NT2/D1 (cell line): ENCODE measurements around the gene GID4.

ENCODE experiments used
- SUZ12 ChIP-seq: IDR thresholded peaks from 2 replicates; pipeline ENCODE4 v1.6.1; 2011; ENCODE audit not compliant: insufficient read length, insufficient read depth; ENCODE audit errors: extremely low read depth
- YY1 ChIP-seq: IDR thresholded peaks from 2 replicates; pipeline ENCODE4 v1.6.1; 2011; ENCODE audit not compliant: insufficient read length, insufficient read depth

- TF ChIP-seq YY1 (no peak), SUZ12 (no peak)
These were observed 26.3 kb downstream of the GID4 start for GRCh38 chr17:18065546-18065945.
